NT2/D1 (cell line): ENCODE data around the gene POLN.

Source experiments
- DNase-seq: peaks from one replicate; pipeline ENCODE4 v3.0.0-alpha.2; 2011; ENCODE audit warnings: low read depth, low spot score
- H3K27me3 ChIP-seq: 2 replicates; pipeline ENCODE4 v1.6.0; 2011; ENCODE audit warnings: mild to moderate bottlenecking; ENCODE audit not compliant: insufficient read length, insufficient read depth
- H3K36me3 ChIP-seq: 2 replicates; pipeline ENCODE4 v1.6.1; 2011; ENCODE audit warnings: mild to moderate bottlenecking, low read length, mixed read lengths; ENCODE audit not compliant: insufficient read depth, insufficient read length
- H3K4me1 ChIP-seq: 2 replicates; pipeline ENCODE4 v1.5.1; 2011; ENCODE audit not compliant: insufficient read depth, insufficient read length
- H3K4me3 ChIP-seq: 2 replicates; pipeline ENCODE4 v1.5.1; 2011; ENCODE audit warnings: low read depth; ENCODE audit not compliant: insufficient read length
- H3K9ac ChIP-seq: 2 replicates; pipeline ENCODE4 v1.6.0; 2011; ENCODE audit warnings: low read depth; ENCODE audit not compliant: insufficient read length
- H3K9me3 ChIP-seq: 2 replicates; pipeline ENCODE4 v1.5.1; 2011; ENCODE audit warnings: mild to moderate bottlenecking, low read length; ENCODE audit not compliant: insufficient read depth
- SUZ12 ChIP-seq: IDR thresholded peaks from 2 replicates; pipeline ENCODE4 v1.6.1; 2011; ENCODE audit not compliant: insufficient read length, insufficient read depth; ENCODE audit errors: extremely low read depth
- YY1 ChIP-seq: IDR thresholded peaks from 2 replicates; pipeline ENCODE4 v1.6.1; 2011; ENCODE audit not compliant: insufficient read length, insufficient read depth
- ZNF274 ChIP-seq: IDR thresholded peaks from 2 replicates; pipeline ENCODE4 v1.6.1; 2011; ENCODE audit warnings: mild to moderate bottlenecking, low read depth, low read length

The POLN gene

DNA sequence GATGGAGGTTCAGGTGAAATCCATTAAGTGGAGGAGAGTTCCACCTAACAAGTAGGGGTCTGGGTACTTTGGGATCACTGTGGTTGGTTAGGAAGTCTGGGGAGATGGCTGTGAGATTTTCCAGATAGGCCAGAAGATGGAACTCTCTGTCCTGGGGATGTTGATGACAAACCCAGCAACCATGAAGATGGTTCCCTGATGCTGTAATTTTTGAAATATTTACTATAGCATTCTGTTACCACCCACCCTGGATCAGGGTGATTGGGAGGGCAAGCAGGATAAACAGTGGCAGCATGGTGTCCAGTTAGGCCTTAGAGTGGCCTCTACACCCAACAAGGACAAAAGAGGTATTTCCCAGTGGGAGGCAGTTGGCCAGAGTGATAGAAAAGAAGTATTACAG, 217.2 kb downstream of the POLN start:
- DNase-seq = no peak
- Histone ChIP-seq H3K27me3 (no peaks in the 10 kb centered on the region), H3K9ac (no peak overlapping the region), H3K4me1 (no peaks in the 10 kb centered on the region), H3K9me3 (peaks cover 22% of the 10 kb centered on the region; the same call in 1 of the 2 replicates), H3K36me3 (no peaks in the 10 kb centered on the region), H3K4me3 (no peak overlapping the region)
- no peak for TF ChIP-seq SUZ12
- no peak for TF ChIP-seq YY1
- no peak for TF ChIP-seq ZNF274
